ENCODE data around the gene SLC39A11.

DNA sequence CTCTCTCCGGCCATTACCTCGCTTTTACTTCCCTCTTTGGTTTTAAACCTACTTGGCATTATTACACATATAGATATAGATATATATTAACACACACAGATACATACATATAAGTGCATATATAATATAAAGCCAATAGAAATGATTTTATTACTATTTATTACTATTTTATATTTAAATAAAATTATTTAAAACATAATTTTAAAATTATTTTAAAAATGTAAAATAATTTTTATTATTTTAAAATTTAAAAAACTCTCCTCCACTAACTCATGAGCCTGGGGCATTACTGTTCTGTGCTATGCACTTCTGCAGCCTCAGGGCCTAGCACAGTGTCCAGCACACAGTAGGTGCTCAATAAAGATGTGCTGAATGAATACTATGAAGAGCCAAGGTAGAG is 200.9 kb downstream of the SLC39A11 start:
- TF ChIP-seq TAF1 (IDR thresholded peaks at IDR 0.05; ENCODE audit: low read depth, low read length) (no peak), POLR2A (IDR thresholded peaks at IDR 0.05; ENCODE audit: low read depth, low read length) (no peak), POLR2AphosphoS5 (IDR thresholded peaks at IDR 0.05; ENCODE audit: low read depth, low read length) (no peak), SPI1 (IDR thresholded peaks at IDR 0.05; ENCODE audit: low read depth, low read length) (no peak)

Data from GM12891 (cell line).